ENCODE data around the gene VMO1. TPM values are rescaled to one million over a fixed set of nuclear protein-coding genes. Genes with fewer than 3 reads are reported as not detected.

The VMO1 gene
- polyA plus RNA-seq, 3 donors, result 0.54 to 2.1 (median 0.79) TPM

GRCh38 chr17:4738136-4739121 is 47.7 kb downstream of the VMO1 start:
- no peaks in the 10 kb centered on the region for H4K20me1 ChIP-seq (ENCODE audit: insufficient read depth, low read length)
- peaks cover 56% of the 10 kb centered on the region for H3K4me1 Mint-ChIP-seq
- peak overlapping the region; percentile 71 for H3K4me2 ChIP-seq (replicated peaks; ENCODE audit: extremely low read depth, low read length, poor library complexity, severe bottlenecking)
- peak overlapping the region; percentile 80 for H3K9ac ChIP-seq (ENCODE audit: insufficient read depth, low read length, poor library complexity, severe bottlenecking)
- peaks cover 0 to 18% (median 8%) of the 10 kb centered on the region in 7 donors for H3K9me3 Mint-ChIP-seq
- H3K36me3 ChIP-seq (replicated peaks in 1 of 2; ENCODE audit: control insufficient read depth in 1 of 2, insufficient read depth in 2 of 2, low read length in 2 of 2), result peaks cover 0 to 13% of the 10 kb centered on the region in 2 donors
- DNase-seq, result peak in 2 of 3 donors; percentile 29 to 69
- peaks cover 46 to 51% of the 10 kb centered on the region in 2 donors for H3K36me3 Mint-ChIP-seq
- H3K27ac ChIP-seq (ENCODE audit: low read depth in 1 of 2, low read length in 2 of 2), result peak overlapping the region; percentile 57 to 79
- H2AFZ ChIP-seq (ENCODE audit: insufficient read depth, low read depth, low read length, poor library complexity, severe bottlenecking), result no peak overlapping the region
- H3K27me3 ChIP-seq (ENCODE audit: control insufficient read depth in 2 of 2, insufficient read depth in 2 of 2, low read length in 2 of 2), result peaks cover 3 to 44% of the 10 kb centered on the region in 2 donors
- peak overlapping the region; percentile 46 to 78 (median 76) for H3K4me3 ChIP-seq (replicated peaks in 1 of 3; ENCODE audit: low read depth in 2 of 3, low read length in 3 of 3)
- no peaks in the 10 kb centered on the region for H3K79me2 ChIP-seq (ENCODE audit: insufficient read depth, low read length)
- WGBS (ENCODE audit: insufficient coverage), result 10% methylated on average over 37 of the region's 41 CpGs
- intact Hi-C loops (cut with micrococcal nuclease), result loop anchor here in 1 of 2 donors (2.0 kb wide), 1 partner anchor 52 kb away; no protein-coding TSS in a partner anchor
- H3K9me3 ChIP-seq (replicated peaks in 1 of 2; ENCODE audit: control insufficient read depth in 1 of 2, insufficient read depth in 1 of 2, low read length in 2 of 2), result no peaks in the 10 kb centered on the region
- no peak for TF ChIP-seq CTCF (IDR thresholded peaks at IDR 0.05)
- peak overlapping the region; percentile 95 to 99 for H3K4me3 Mint-ChIP-seq
- peak overlapping the region; percentile 68 to 96 (median 89) for H3K27ac Mint-ChIP-seq
- peaks cover 55 to 66% of the 10 kb centered on the region in 2 donors for H3K4me1 ChIP-seq (ENCODE audit: control insufficient read depth in 1 of 2, insufficient read depth in 2 of 2, low read length in 2 of 2)
- H3K27me3 Mint-ChIP-seq (ENCODE audit: low read depth in 3 of 3), result peaks cover 36 to 50% (median 48%) of the 10 kb centered on the region in 3 donors

- intact Hi-C loops (cut with micrococcal nuclease), result loop anchor here in 1 of 2 donors (1.0 kb wide), 1 partner anchor 30 kb away; no protein-coding TSS in a partner anchor
- H3K27ac Mint-ChIP-seq, result peak overlapping the region; percentile 97 to 99 (median 99)
- peaks cover 24 to 38% (median 34%) of the 10 kb centered on the region in 3 donors for H3K27me3 Mint-ChIP-seq (ENCODE audit: low read depth in 3 of 3)
- Histone ChIP-seq H3K9ac (ENCODE audit: insufficient read depth, low read length, poor library complexity, severe bottlenecking) (peak overlapping the region; percentile 23), H3K4me2 (replicated peaks; ENCODE audit: extremely low read depth, low read length, poor library complexity, severe bottlenecking) (peak overlapping the region; percentile 50), H3K9me3 (replicated peaks in 1 of 2; ENCODE audit: control insufficient read depth in 1 of 2, insufficient read depth in 1 of 2, low read length in 2 of 2) (no peaks in the 10 kb centered on the region), H3K27ac (ENCODE audit: low read depth in 1 of 2, low read length in 2 of 2) (peak overlapping the region; percentile 88 to 96), H3K4me1 (ENCODE audit: control insufficient read depth in 1 of 2, insufficient read depth in 2 of 2, low read length in 2 of 2) (peaks cover 73 to 86% of the 10 kb centered on the region in 2 donors), H2AFZ (ENCODE audit: insufficient read depth, low read depth, low read length, poor library complexity, severe bottlenecking) (no peak overlapping the region), H3K27me3 (ENCODE audit: control insufficient read depth in 2 of 2, insufficient read depth in 2 of 2, low read length in 2 of 2) (peaks cover 3 to 28% of the 10 kb centered on the region in 2 donors), H3K79me2 (ENCODE audit: insufficient read depth, low read length) (no peaks in the 10 kb centered on the region), H3K36me3 (replicated peaks in 1 of 2; ENCODE audit: control insufficient read depth in 1 of 2, insufficient read depth in 2 of 2, low read length in 2 of 2) (peaks cover 0 to 13% of the 10 kb centered on the region in 2 donors), H4K20me1 (ENCODE audit: insufficient read depth, low read length) (no peaks in the 10 kb centered on the region), H3K4me3 (replicated peaks in 1 of 3; ENCODE audit: low read depth in 2 of 3, low read length in 3 of 3) (peak overlapping the region in 1 of 3 experiments; percentile 80)
- 2% methylated on average over 7 of the region's 9 CpGs for WGBS (ENCODE audit: insufficient coverage)
- peaks cover 0 to 18% (median 7%) of the 10 kb centered on the region in 7 donors for H3K9me3 Mint-ChIP-seq
- peak; percentile 95 to 99 (median 97) for DNase-seq
- peaks cover 54 to 59% of the 10 kb centered on the region in 2 donors for H3K36me3 Mint-ChIP-seq
- H3K4me1 Mint-ChIP-seq, result peaks cover 78% of the 10 kb centered on the region
- TF ChIP-seq CTCF (IDR thresholded peaks at IDR 0.05), result no peak
- peak overlapping the region; percentile 59 to 71 for H3K4me3 Mint-ChIP-seq
Measured at GRCh38 chr17:4735876-4736651, 50.1 kb downstream of the VMO1 start.
